GM18951 (cell line): ENCODE results near the gene MAT2A.
A peak's percentile ranks its signal among the peaks of the same experiment; 100 is the strongest.

Source experiments
- POLR2A ChIP-seq: IDR thresholded peaks from 4 replicates; pipeline ENCODE4 v1.6.1; 2011; ENCODE audit warnings: mild to moderate bottlenecking; ENCODE audit not compliant: insufficient read length, insufficient read depth; ENCODE audit errors: extremely low read depth
- in situ Hi-C: fragments of 300-500 bp; cut with MboI; formaldehyde crosslinking; loops from one replicate; pipeline ENCODE4 v1.12.0; 2022; ENCODE audit warnings: low sequenced_read_pairs, mixed read lengths, inconsistent platforms; ENCODE audit not compliant: unreplicated experiment

The MAT2A gene

GRCh38 chr2:85538507-85539360, at the start of gene MAT2A:
TSS of gene MAT2A (plus strand) at chr2:85539168. CDS start at chr2:85539288, 120 bp downstream.
- in situ Hi-C loops, result no loop called here
- peak; percentile 100 for TF ChIP-seq POLR2A

- TF ChIP-seq POLR2A, result no peak
- in situ Hi-C loops, result no loop called here
Measured at GRCh38 chr2:85490861-85491755, 47.9 kb upstream of the MAT2A start.

- TF ChIP-seq POLR2A, result no peak
- in situ Hi-C loops, result no loop called here
Measured at GRCh38 chr2:85496436-85496835, 42.5 kb upstream of the MAT2A start.

GRCh38 chr2:85497944-85498630, 40.9 kb upstream of the MAT2A start:
- in situ Hi-C loops, result no loop called here
- no peak for TF ChIP-seq POLR2A

GRCh38 chr2:85501248-85501647, 37.7 kb upstream of the MAT2A start:
- in situ Hi-C loops, result no loop called here
- TF ChIP-seq POLR2A, result no peak

- in situ Hi-C loops, result no loop called here
- no peak for TF ChIP-seq POLR2A
Measured at GRCh38 chr2:85502720-85503119, 36.2 kb upstream of the MAT2A start.

GRCh38 chr2:85503168-85503850, 35.7 kb upstream of the MAT2A start:
- no peak for TF ChIP-seq POLR2A

GRCh38 chr2:85503851-85504777, 34.9 kb upstream of the MAT2A start:
- in situ Hi-C loops, result no loop called here

More at GRCh38 chr2:85503168-85503850, 35.7 kb upstream of the MAT2A start:
- in situ Hi-C loops, result no loop called here

GRCh38 chr2:85504778-85505261, 34.1 kb upstream of the MAT2A start:
- in situ Hi-C loops, result no loop called here
- TF ChIP-seq POLR2A, result no peak

More at GRCh38 chr2:85503851-85504777, 34.9 kb upstream of the MAT2A start:
- no peak for TF ChIP-seq POLR2A

- in situ Hi-C loops, result no loop called here
- TF ChIP-seq POLR2A, result no peak
Measured at GRCh38 chr2:85505551-85506238, 33.3 kb upstream of the MAT2A start.

- TF ChIP-seq POLR2A, result no peak
- in situ Hi-C loops, result no loop called here
Measured at GRCh38 chr2:85506768-85507181, 32.2 kb upstream of the MAT2A start.
